ENCODE data around the gene ANKRD18A. TPM values are rescaled to one million over a fixed set of nuclear protein-coding genes. Genes with fewer than 3 reads are reported as not detected.

ANKRD18A gene
- total and polyA plus RNA-seq, 10 donors = 0.02 to 3.4 (median 0.68) TPM; not detected in 1

DNA sequence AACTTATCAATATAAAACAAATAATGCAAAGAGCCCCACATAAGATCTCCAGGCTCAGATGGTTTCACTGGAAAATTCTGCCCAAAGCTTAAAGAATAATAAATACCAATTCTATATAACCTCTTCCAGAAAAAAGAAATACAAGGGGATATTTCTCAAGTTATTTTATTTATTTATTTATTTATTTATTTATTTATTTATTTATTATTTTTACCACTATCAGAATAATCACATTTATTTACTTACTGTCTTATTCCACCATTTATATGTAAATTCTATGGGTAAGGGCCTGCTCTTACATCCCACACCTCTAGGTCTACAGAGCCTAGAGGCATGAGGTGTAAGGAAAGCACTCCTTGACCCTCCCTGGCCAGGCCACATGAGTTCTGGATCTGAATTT, 91.1 kb downstream of the ANKRD18A start:
- Histone ChIP-seq H3K4me1 (no peaks in the 10 kb centered on the region), H3K27me3 (replicated peaks in 1 of 7) (peaks cover 0 to 21% (median 0%) of the 10 kb centered on the region in 7 donors), H3K36me3 (no peaks in the 10 kb centered on the region), H3K27ac (no peak overlapping the region), H3K9me3 (peaks cover 0 to 19% (median 12%) of the 10 kb centered on the region in 8 donors), H3K4me3 (no peak overlapping the region)
- no peak for DNase-seq
- intact Hi-C loops (cut with DNase I; ENCODE audit: low total_unique reads) = no loop called here
- TF ChIP-seq POLR2AphosphoS5 (IDR thresholded peaks at IDR 0.05) (no peak), POLR2A (IDR thresholded peaks at IDR 0.05) (no peak), CTCF (IDR thresholded peaks at IDR 0.05 in 8 of 11, conservative IDR thresholded peaks at IDR 0.05 in 3 of 11) (no peak)

DNA sequence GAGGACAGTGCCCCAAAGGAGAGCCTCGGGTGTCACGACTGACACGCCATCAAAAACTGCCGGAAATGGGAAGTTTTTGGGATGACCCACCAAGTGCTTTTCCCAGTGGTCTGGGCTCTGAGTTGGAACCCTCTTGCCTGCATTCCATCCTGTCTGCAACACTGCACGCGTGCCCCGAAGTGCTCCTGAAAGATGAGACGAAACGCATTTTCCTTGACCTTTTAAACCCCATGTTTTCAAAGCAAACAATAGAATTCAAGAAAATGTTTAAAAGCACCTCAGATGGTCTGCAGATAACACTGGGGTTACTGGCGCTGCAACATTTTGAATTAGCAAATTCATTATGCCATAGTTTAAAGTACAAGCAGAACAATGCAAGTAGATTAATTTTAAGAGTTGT, 92.9 kb downstream of the ANKRD18A start:
- H3K9me3 ChIP-seq = peaks cover 0 to 19% (median 12%) of the 10 kb centered on the region in 8 donors
- TF ChIP-seq POLR2AphosphoS5 (IDR thresholded peaks at IDR 0.05) (no peak), CTCF (IDR thresholded peaks at IDR 0.05 in 8 of 11, conservative IDR thresholded peaks at IDR 0.05 in 3 of 11) (no peak), POLR2A (IDR thresholded peaks at IDR 0.05) (no peak)
- peaks cover 0 to 31% (median 0%) of the 10 kb centered on the region in 7 donors for H3K27me3 ChIP-seq (replicated peaks in 1 of 7)
- H3K4me1 ChIP-seq = no peaks in the 10 kb centered on the region
- no peak for DNase-seq
- H3K4me3 ChIP-seq = no peak overlapping the region
- WGBS, 5 donors = 67 to 77% (median 70%) methylated on average over 7 to 10 of the region's 10 CpGs
- H3K36me3 ChIP-seq = no peaks in the 10 kb centered on the region
- intact Hi-C loops (cut with DNase I; ENCODE audit: low total_unique reads) = no loop called here
- H3K27ac ChIP-seq = no peak overlapping the region

DNA sequence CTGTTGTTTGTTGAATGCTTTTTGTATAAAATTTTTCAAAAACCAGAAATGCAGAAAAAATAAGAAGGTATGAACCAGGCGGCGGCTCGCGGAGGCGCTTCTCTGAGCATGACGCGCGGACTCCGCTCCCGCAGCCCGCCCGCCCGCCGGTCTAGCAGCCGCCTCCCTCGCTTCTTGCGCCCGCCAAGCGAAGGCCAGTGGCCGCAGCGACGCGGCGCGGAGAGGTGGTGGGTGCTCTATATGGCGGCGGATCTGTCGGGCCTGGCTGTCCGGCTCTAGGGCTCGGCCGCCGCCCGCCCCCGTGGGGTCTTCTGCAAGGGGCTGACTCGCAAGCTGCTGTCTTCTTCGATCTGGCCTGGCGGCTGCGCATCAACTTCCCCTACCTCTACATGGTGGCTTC, 93.8 kb downstream of the ANKRD18A start:
- Histone ChIP-seq H3K9me3 (peaks cover 0 to 19% (median 12%) of the 10 kb centered on the region in 8 donors), H3K36me3 (no peaks in the 10 kb centered on the region), H3K27me3 (replicated peaks in 1 of 7) (peaks cover 0 to 31% (median 0%) of the 10 kb centered on the region in 7 donors), H3K27ac (no peak overlapping the region), H3K4me1 (no peaks in the 10 kb centered on the region), H3K4me3 (no peak overlapping the region)
- no peak for TF ChIP-seq POLR2AphosphoS5 (IDR thresholded peaks at IDR 0.05)
- no peak for TF ChIP-seq POLR2A (IDR thresholded peaks at IDR 0.05)
- TF ChIP-seq CTCF (IDR thresholded peaks at IDR 0.05 in 8 of 11, conservative IDR thresholded peaks at IDR 0.05 in 3 of 11) = no peak
- intact Hi-C loops (cut with DNase I; ENCODE audit: low total_unique reads) = no loop called here
- no peak for DNase-seq
- 38 to 83% (median 67%) methylated on average over 29 to 38 of the region's 38 CpGs for WGBS, 5 donors

DNA sequence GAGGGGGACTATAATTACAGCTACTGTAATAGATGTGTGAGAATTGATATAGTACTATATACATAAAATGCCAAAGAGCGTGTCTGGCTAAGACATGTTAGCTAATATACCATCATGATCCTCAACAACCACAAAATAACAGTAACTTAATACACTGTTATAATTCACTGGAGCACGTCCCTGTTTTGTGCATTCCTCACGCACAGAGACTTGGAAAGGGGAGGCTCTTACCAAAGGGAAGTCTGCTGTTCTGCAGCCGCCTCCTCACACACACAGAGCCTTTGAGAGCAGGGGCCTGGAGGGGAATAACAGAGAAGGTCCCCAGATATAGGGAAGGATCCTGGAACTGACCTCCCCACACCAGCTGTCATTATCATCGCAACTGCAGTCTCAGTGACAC, 97.3 kb downstream of the ANKRD18A start:
- intact Hi-C loops (cut with DNase I; ENCODE audit: low total_unique reads) = no loop called here
- H3K9me3 ChIP-seq = no peaks in the 10 kb centered on the region
- WGBS, 5 donors = 79 to 91% (median 86%) methylated on average over 5 of the region's 5 CpGs
- no peaks in the 10 kb centered on the region for H3K4me1 ChIP-seq
- H3K36me3 ChIP-seq = no peaks in the 10 kb centered on the region
- no peak overlapping the region for H3K27ac ChIP-seq
- DNase-seq = no peak
- no peak for TF ChIP-seq CTCF (IDR thresholded peaks at IDR 0.05 in 8 of 11, conservative IDR thresholded peaks at IDR 0.05 in 3 of 11)
- no peak for TF ChIP-seq POLR2AphosphoS5 (IDR thresholded peaks at IDR 0.05)
- TF ChIP-seq POLR2A (IDR thresholded peaks at IDR 0.05) = no peak
- peaks cover 0 to 31% (median 0%) of the 10 kb centered on the region in 7 donors for H3K27me3 ChIP-seq (replicated peaks in 1 of 7)
- H3K4me3 ChIP-seq = no peak overlapping the region

Measured in spleen (tissue), 11 donors.